ENCODE data around the gene CEP63. TPM values are rescaled to one million over a fixed set of nuclear protein-coding genes. Genes with fewer than 3 reads are reported as not detected.

The CEP63 gene
- total and polyA plus RNA-seq, 8 donors, result 8.1 to 104 (median 16.7) TPM

DNA sequence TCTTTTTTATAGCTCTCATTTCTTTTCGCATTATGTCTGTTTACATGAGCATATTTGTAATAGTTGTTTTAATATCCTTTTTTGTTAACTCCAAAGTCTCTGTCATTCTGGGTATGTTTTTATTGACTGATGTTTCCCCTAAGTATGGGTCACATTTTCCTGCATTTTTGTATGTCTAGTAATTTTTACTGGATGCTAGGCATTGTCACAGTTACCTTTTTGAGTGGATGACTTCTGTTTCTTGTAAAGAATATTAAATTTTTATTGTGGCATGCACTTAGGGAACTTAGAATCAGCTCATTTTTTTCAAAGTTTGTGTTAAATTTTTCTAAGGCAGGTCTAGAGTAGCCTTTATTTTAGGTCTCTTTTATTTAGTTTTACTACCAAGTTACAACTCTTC lies 40.8 kb upstream of the CEP63 start:
- WGBS, 5 donors, result 81 to 98% (median 92%) methylated on average over 1 of the region's 1 CpG
- Histone ChIP-seq H3K9me3 (no peaks in the 10 kb centered on the region), H3K4me3 (no peak overlapping the region), H3K27ac (no peak overlapping the region), H3K4me1 (peaks cover 0 to 26% (median 17%) of the 10 kb centered on the region in 4 donors), H3K27me3 (no peaks in the 10 kb centered on the region), H3K36me3 (no peaks in the 10 kb centered on the region)
- intact Hi-C loops (cut with DNase I; ENCODE audit: low total_unique reads), result no loop called here
- no peak for DNase-seq
- no peak for TF ChIP-seq EP300 (IDR thresholded peaks at IDR 0.05)
- no peak for TF ChIP-seq POLR2A (IDR thresholded peaks at IDR 0.05)
- no peak for TF ChIP-seq POLR2AphosphoS5 (IDR thresholded peaks at IDR 0.05)
- TF ChIP-seq, protein P1, sequence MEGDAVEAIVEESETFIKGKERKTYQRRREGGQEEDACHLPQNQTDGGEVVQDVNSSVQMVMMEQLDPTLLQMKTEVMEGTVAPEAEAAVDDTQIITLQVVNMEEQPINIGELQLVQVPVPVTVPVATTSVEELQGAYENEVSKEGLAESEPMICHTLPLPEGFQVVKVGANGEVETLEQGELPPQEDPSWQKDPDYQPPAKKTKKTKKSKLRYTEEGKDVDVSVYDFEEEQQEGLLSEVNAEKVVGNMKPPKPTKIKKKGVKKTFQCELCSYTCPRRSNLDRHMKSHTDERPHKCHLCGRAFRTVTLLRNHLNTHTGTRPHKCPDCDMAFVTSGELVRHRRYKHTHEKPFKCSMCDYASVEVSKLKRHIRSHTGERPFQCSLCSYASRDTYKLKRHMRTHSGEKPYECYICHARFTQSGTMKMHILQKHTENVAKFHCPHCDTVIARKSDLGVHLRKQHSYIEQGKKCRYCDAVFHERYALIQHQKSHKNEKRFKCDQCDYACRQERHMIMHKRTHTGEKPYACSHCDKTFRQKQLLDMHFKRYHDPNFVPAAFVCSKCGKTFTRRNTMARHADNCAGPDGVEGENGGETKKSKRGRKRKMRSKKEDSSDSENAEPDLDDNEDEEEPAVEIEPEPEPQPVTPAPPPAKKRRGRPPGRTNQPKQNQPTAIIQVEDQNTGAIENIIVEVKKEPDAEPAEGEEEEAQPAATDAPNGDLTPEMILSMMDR (IDR thresholded peaks at IDR 0.05), result no peak

DNA sequence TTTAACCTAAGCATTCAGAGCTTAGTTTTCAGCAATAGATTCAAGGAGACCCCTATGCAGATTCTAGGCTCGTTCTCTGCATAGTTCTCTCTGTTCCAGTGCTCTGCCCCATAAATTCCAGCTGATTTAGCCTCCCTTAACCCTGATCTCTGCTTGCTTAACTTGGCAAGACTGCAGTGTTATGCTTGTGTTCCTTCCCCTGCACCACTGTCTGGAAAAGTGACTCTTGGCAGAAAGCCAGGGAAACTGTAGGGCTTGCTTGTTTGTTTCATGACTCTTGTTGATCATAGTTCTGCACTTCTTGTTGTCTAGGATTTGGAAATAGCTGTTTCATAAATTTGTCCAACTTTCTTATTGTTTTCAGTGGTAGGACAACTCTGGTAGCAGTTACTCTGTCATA lies 40.2 kb upstream of the CEP63 start:
- no peaks in the 10 kb centered on the region for H3K27me3 ChIP-seq
- no peaks in the 10 kb centered on the region for H3K9me3 ChIP-seq
- H3K27ac ChIP-seq, result no peak overlapping the region
- no peaks in the 10 kb centered on the region for H3K36me3 ChIP-seq
- H3K4me3 ChIP-seq, result no peak overlapping the region
- intact Hi-C loops (cut with DNase I; ENCODE audit: low total_unique reads), result no loop called here
- 10 to 32% (median 18%) methylated on average over 1 of the region's 1 CpG for WGBS, 5 donors
- peaks cover 0 to 26% (median 17%) of the 10 kb centered on the region in 4 donors for H3K4me1 ChIP-seq
- DNase-seq, result peak in 1 of 2 donors; percentile 62
- TF ChIP-seq POLR2AphosphoS5 (IDR thresholded peaks at IDR 0.05), result peak in 1 of 3 donors; percentile 34
- TF ChIP-seq POLR2A (IDR thresholded peaks at IDR 0.05), result no peak
- TF ChIP-seq, protein P1 (IDR thresholded peaks at IDR 0.05), result no peak
- TF ChIP-seq EP300 (IDR thresholded peaks at IDR 0.05), result no peak

DNA sequence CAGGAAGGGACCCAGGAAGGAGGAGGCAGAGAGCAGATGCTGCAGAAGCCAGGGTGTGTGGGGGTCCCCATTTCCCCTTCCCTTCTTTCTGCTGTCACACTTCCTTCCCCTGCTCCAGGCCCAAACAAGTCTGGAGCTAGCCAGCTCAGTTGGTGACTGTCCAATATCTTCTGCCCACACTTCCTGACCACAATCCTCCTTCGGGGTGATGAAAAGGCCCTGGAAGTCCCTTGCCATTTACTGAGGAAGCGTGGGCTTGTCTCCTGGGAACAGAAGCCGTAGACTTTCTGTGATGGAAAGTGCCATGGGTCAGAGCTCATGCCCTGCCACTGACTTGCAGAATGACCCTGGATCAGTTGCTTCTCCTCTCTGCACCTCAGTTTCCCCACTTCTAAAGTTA lies 39.1 kb upstream of the CEP63 start:
- no peak for TF ChIP-seq EP300 (IDR thresholded peaks at IDR 0.05)
- TF ChIP-seq POLR2AphosphoS5 (IDR thresholded peaks at IDR 0.05), result no peak
- TF ChIP-seq, protein P1 (IDR thresholded peaks at IDR 0.05), result no peak
- no peak for TF ChIP-seq POLR2A (IDR thresholded peaks at IDR 0.05)
- no peak for DNase-seq
- no peaks in the 10 kb centered on the region for H3K9me3 ChIP-seq
- H3K27ac ChIP-seq, result no peak overlapping the region
- H3K27me3 ChIP-seq, result no peaks in the 10 kb centered on the region
- intact Hi-C loops (cut with DNase I; ENCODE audit: low total_unique reads), result no loop called here
- H3K4me3 ChIP-seq, result no peak overlapping the region
- H3K4me1 ChIP-seq, result peaks cover 0 to 26% (median 17%) of the 10 kb centered on the region in 4 donors
- 53 to 77% (median 61%) methylated on average over 3 of the region's 3 CpGs for WGBS, 5 donors
- no peaks in the 10 kb centered on the region for H3K36me3 ChIP-seq

DNA sequence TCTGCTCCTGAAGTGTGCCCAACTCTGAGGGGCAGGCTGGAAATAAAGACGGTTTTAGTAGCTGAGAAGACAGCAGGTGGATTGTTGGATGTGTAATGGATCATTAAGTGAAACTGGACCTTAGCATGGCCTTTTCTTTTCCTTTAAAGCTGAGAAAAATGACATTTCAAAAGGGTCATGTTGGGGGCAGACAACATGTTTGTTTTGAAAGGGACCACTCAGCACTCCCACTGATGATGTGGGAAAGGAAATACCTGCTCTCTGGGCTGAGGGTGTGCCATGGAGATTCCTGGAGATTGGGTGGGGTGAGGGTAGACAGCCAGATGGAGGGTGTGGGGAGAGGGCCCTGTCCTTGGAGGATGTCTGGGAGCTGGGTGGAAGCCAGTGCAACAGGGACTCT lies 38.5 kb upstream of the CEP63 start:
- intact Hi-C loops (cut with DNase I; ENCODE audit: low total_unique reads), result no loop called here
- H3K27me3 ChIP-seq, result no peaks in the 10 kb centered on the region
- 73 to 93% (median 76%) methylated on average over 1 of the region's 1 CpG for WGBS, 5 donors
- no peak for TF ChIP-seq POLR2AphosphoS5 (IDR thresholded peaks at IDR 0.05)
- TF ChIP-seq, protein P1 (IDR thresholded peaks at IDR 0.05), result no peak
- TF ChIP-seq POLR2A (IDR thresholded peaks at IDR 0.05), result no peak
- TF ChIP-seq EP300 (IDR thresholded peaks at IDR 0.05), result no peak
- H3K4me1 ChIP-seq, result peaks cover 0 to 26% (median 17%) of the 10 kb centered on the region in 4 donors
- H3K27ac ChIP-seq, result no peak overlapping the region
- H3K9me3 ChIP-seq, result no peaks in the 10 kb centered on the region
- DNase-seq, result no peak
- no peak overlapping the region for H3K4me3 ChIP-seq
- no peaks in the 10 kb centered on the region for H3K36me3 ChIP-seq

Measured in stomach (tissue), 9 donors.